Erythroblast (primary cell): ENCODE measurements around the gene EIF4E.

Experiments used
- GATA1 ChIP-seq: IDR thresholded peaks from 2 replicates; pipeline ENCODE4 v1.6.1; 2011; ENCODE audit warnings: low read depth, mild to moderate bottlenecking, control low read depth, low read length, moderate library complexity
- POLR2A ChIP-seq: IDR thresholded peaks from 2 replicates; pipeline ENCODE4 v1.6.1; 2011; ENCODE audit warnings: mild to moderate bottlenecking, low read length

DNA sequence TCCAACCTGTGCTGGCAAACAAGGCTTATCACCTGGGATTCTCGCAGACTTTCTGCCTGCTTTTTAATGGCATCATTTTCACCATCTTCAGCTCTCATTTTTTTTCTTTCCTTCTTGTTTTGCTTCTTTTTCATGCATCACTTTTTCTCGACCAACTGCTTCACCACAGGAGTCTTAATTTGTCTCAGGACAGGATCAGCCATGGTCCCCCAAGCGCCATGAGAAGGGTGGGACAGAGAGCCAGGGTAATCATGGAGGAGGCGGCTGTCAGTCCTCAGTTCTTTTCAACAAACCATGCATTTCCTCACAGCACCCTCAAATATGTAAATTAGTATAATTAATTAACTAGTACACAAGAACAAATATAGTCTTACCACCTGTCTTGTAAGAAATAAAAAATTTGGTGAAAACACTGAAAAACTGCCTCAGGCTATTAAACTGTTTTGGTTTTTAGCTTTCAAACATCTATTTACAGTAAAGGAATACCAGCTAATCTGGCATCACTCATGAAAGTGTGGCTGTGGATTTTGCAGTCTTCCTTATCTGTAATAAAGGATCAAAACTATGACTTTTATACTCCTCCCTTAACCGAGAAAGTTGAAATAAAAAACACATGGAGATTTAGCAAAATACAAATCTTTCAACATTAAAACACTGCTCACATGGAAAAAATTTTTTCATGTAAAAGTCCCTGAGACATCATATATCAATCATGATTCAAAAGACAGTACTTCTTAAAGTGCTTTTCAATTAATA is 19.1 kb downstream of the EIF4E start:
- no peak for TF ChIP-seq POLR2A
- no peak for TF ChIP-seq GATA1
